Lung (tissue), 12 donors: ENCODE data around the gene S1PR3. TPM values are rescaled to one million over a fixed set of nuclear protein-coding genes. Genes with fewer than 3 reads are reported as not detected.

ENCODE experiments used
- ATAC-seq: fragments of 200-7000 bp; cut with Tn5 transposase; one replicate; pipeline ENCODE4 v1.9.1; 2020; ENCODE audit warnings: moderate number of reproducible peaks; ENCODE audit not compliant: insufficient read depth, low FRiP score
- DNase-seq, 3 donors: peaks; one replicate each; pipeline ENCODE4 v3.0.0-alpha.2; 2013 to 2017
- H3K27ac ChIP-seq, 2 donors: one replicate each; pipeline ENCODE4 v1.5.1; 2013; ENCODE audit warnings: mild to moderate bottlenecking in 2 of 2, moderate library complexity in 2 of 2, control low read depth in 1 of 2, inconsistent platforms in 1 of 2, low read depth in 1 of 2, low read length in 1 of 2
- H3K27me3 ChIP-seq, 3 donors: one replicate each; pipeline ENCODE4 v1.5.1; 2013; ENCODE audit warnings: low read length in 2 of 3; ENCODE audit not compliant: control insufficient read depth in 3 of 3, insufficient read depth in 3 of 3
- H3K36me3 ChIP-seq, 4 donors: one replicate each; pipeline ENCODE4 v1.5.1; 2013; ENCODE audit warnings: low read length in 4 of 4, mild to moderate bottlenecking in 1 of 4, moderate library complexity in 1 of 4; ENCODE audit not compliant: control insufficient read depth in 4 of 4, insufficient read depth in 4 of 4
- H3K4me1 ChIP-seq, 5 donors: one replicate each; pipeline ENCODE4 v1.5.1; 2013; ENCODE audit warnings: low read length in 5 of 5, mild to moderate bottlenecking in 2 of 5, moderate library complexity in 1 of 5; ENCODE audit not compliant: control insufficient read depth in 5 of 5, insufficient read depth in 5 of 5
- H3K4me3 ChIP-seq: one replicate; pipeline ENCODE4 v1.5.1; 2013; ENCODE audit warnings: mild to moderate bottlenecking, control low read depth, moderate library complexity
- H3K9ac ChIP-seq, 2 donors: one replicate each; pipeline ENCODE4 v1.5.1; 2013; ENCODE audit warnings: low read length in 2 of 2, control low read depth in 1 of 2; ENCODE audit not compliant: insufficient read depth in 1 of 2
- H3K9me3 ChIP-seq, 4 donors: one replicate each; pipeline ENCODE4 v1.5.1; 2013; ENCODE audit warnings: low read length in 3 of 4, mild to moderate bottlenecking in 1 of 4, moderate library complexity in 1 of 4; ENCODE audit not compliant: control insufficient read depth in 4 of 4, insufficient read depth in 3 of 4
- WGBS, 2 donors: extraction: QIAGEN DNeasy Blood & Tissue Kit; methylation state at CpG; one replicate each; pipeline ENCODE4 v1.1.7; 2013; 5-methylcytosine and 5-hydroxymethylcytosine counted together
- polyA plus RNA-seq, 2 donors: library from polyadenylated mRNA; stranded (reverse); fragments of 200-250 nt; gene quantifications; one replicate each; pipeline ENCODE4 v1.2.1, GENCODE V29; 2013
- total RNA-seq, 2 donors: library from RNA; depleted of rRNA in 1 of 2; stranded (reverse); fragments of >200 nt in 1 of 2; gene quantifications; one replicate each; pipeline ENCODE4 v1.2.1, GENCODE V29; 2014 to 2021
- TF ChIP-seq, protein P1 (sequence below): IDR thresholded peaks from 2 replicates; pipeline ENCODE4 v1.5.1; 2012; ENCODE audit warnings: mild to moderate bottlenecking; ENCODE audit errors: control extremely low read depth, extremely low read depth
- donor health status: control.
- donor health status: control.
- donor health status: Bipolar disorder and iron deficiency.
- donor health status: healthy.
- donor health status: DM: yes; HTN: yes; CAD: no.

S1PR3 gene
- total and polyA plus RNA-seq, 4 donors: 2.8 to 38.7 (median 14.3) TPM

DNA sequence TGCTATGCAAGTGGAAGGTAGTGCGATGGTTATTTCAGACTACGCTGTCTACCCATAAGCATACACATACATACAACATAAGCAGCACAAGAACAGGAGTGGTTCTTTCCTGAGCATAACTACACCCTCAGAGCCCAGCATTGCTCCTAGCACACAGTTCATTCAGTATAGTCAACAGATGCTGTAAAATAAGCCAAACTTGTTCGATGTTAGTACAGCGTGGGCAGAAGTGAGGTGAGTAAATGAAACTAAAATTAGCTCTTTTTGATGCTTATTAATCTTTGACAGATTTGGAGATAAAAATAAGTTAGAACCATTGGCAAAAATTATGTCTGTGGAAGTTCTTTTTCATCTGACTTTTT, 47.8 kb downstream of the S1PR3 start:
- 93% methylated on average over 4 of the region's 4 CpGs for WGBS, 2 donors
- H3K27ac ChIP-seq: peak overlapping the region in 1 of 2 donors; percentile 1
- H3K4me3 ChIP-seq: no peak overlapping the region
- H3K36me3 ChIP-seq: peaks cover 0 to 4% (median 0%) of the 10 kb centered on the region in 4 donors
- H3K4me1 ChIP-seq: peaks cover 0 to 22% (median 6%) of the 10 kb centered on the region in 5 donors
- TF ChIP-seq, protein P1, sequence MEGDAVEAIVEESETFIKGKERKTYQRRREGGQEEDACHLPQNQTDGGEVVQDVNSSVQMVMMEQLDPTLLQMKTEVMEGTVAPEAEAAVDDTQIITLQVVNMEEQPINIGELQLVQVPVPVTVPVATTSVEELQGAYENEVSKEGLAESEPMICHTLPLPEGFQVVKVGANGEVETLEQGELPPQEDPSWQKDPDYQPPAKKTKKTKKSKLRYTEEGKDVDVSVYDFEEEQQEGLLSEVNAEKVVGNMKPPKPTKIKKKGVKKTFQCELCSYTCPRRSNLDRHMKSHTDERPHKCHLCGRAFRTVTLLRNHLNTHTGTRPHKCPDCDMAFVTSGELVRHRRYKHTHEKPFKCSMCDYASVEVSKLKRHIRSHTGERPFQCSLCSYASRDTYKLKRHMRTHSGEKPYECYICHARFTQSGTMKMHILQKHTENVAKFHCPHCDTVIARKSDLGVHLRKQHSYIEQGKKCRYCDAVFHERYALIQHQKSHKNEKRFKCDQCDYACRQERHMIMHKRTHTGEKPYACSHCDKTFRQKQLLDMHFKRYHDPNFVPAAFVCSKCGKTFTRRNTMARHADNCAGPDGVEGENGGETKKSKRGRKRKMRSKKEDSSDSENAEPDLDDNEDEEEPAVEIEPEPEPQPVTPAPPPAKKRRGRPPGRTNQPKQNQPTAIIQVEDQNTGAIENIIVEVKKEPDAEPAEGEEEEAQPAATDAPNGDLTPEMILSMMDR: no peak
- DNase-seq (no peak), ATAC-seq (no peak)
- H3K27me3 ChIP-seq: no peaks in the 10 kb centered on the region
- no peaks in the 10 kb centered on the region for H3K9me3 ChIP-seq
- peak overlapping the region in 1 of 2 donors; percentile 42 for H3K9ac ChIP-seq

DNA sequence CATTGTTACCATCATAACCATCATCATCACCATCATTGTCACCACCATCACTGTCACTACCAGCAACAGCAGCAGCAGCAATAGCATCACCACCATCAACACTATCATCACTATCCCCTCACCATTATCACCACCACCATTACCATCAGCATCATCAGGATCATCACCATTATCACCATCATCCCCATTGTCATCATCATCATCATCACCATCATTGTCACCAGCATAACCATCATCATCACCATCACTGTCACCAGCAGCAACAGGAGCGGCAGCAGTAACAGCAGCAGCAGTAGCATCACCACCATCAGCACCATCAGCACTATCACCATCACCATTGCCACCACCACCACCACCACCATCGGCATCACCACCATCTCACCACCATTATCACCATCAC, 48.4 kb downstream of the S1PR3 start:
- DNase-seq: no peak
- H3K27me3 ChIP-seq: no peaks in the 10 kb centered on the region
- WGBS, 2 donors: 97 to 99% methylated on average over 2 of the region's 2 CpGs
- H3K4me3 ChIP-seq: no peak overlapping the region
- H3K36me3 ChIP-seq: peaks cover 0 to 5% (median 0%) of the 10 kb centered on the region in 4 donors
- peaks cover 0 to 22% (median 6%) of the 10 kb centered on the region in 5 donors for H3K4me1 ChIP-seq
- no peak overlapping the region for H3K9ac ChIP-seq
- H3K27ac ChIP-seq: no peak overlapping the region
- no peak for ATAC-seq
- no peaks in the 10 kb centered on the region for H3K9me3 ChIP-seq
- TF ChIP-seq, protein P1: no peak

DNA sequence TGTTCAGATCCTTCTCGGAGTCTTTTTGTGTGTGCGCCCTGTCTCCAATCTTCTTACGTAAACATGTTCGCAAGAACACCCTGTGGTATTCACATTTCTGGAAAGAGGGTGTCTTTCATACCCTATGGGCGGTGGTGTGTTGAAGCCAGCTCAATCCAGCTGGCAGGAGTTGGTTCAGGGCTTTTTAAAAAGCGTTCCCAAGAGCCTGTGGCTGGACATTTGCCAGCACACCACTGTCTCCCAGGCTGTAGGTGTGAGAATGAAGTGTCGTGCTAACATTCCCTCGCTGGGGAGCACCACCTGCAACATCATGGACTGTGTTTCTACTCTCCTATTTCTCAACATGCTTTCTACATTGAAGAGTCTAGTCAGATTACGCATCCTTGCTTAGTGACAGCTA, 51.7 kb downstream of the S1PR3 start:
- TF ChIP-seq, protein P1: no peak
- Histone ChIP-seq H3K9ac (no peak overlapping the region), H3K4me1 (peaks cover 0 to 19% (median 6%) of the 10 kb centered on the region in 5 donors), H3K4me3 (no peak overlapping the region), H3K9me3 (no peaks in the 10 kb centered on the region), H3K27ac (no peak overlapping the region), H3K27me3 (no peaks in the 10 kb centered on the region), H3K36me3 (peaks cover 0 to 9% (median 0%) of the 10 kb centered on the region in 4 donors)
- DNase-seq: peak in 1 of 3 donors; percentile 55
- WGBS, 2 donors: 86 to 89% methylated on average over 9 of the region's 9 CpGs
- ATAC-seq: no peak

DNA sequence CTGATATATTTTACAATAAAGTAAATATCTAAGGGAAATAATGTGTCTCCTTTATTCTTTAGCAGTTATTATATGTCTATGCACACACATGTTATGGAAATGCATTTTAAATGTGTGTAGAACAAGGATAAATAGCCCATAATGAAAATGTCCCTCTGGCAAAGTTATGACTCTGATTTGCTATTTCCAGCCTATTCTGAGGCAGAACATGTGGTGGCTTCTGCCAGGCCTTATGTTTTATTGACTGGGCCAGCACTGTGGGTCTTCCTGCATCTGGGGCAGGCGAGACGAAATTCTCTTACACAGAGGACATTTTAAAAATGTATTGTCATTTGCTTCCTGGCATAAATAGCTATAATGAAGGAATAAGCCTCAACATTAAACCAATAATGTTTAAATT, 52.8 kb downstream of the S1PR3 start:
- Histone ChIP-seq H3K9me3 (no peaks in the 10 kb centered on the region), H3K36me3 (peaks cover 0 to 9% (median 0%) of the 10 kb centered on the region in 4 donors), H3K27ac (no peak overlapping the region), H3K4me3 (no peak overlapping the region), H3K27me3 (no peaks in the 10 kb centered on the region), H3K9ac (no peak overlapping the region), H3K4me1 (peaks cover 0 to 9% (median 0%) of the 10 kb centered on the region in 5 donors)
- DNase-seq (no peak), ATAC-seq (no peak)
- TF ChIP-seq, protein P1: no peak
- 84 to 89% methylated on average over 2 of the region's 2 CpGs for WGBS, 2 donors
